CD14-positive monocyte (primary cell): Measurements from ENCODE around the gene RAB44. TPM values are rescaled to one million over a fixed set of nuclear protein-coding genes. Genes with fewer than 3 reads are reported as not detected.
A peak's percentile ranks its signal among the peaks of the same experiment; 100 is the strongest.

Experiments
- DNase-seq, 3 donors: peaks; one replicate each; pipeline ENCODE4 v3.0.0-alpha.2; 2011 to 2022
- H2AFZ ChIP-seq: 2 replicates; pipeline ENCODE4 v1.6.0; 2012; ENCODE audit warnings: mild to moderate bottlenecking, low read depth, low read length, inconsistent platforms; ENCODE audit not compliant: insufficient read depth, poor library complexity, severe bottlenecking
- H3K27ac ChIP-seq, 2 donors: 1 replicate in 1 of 2; 2 replicates in 1 of 2; pipeline ENCODE4 v1.5.1; 2012 to 2013; ENCODE audit warnings: low read length in 2 of 2, control low read depth in 1 of 2, inconsistent platforms in 1 of 2, low read depth in 1 of 2, mild to moderate bottlenecking in 1 of 2
- H3K27me3 ChIP-seq, 2 donors: one replicate each; pipeline versions ENCODE4 v1.6.0 to v1.6.1; 2011 to 2013; ENCODE audit warnings: low read length in 2 of 2; ENCODE audit not compliant: control insufficient read depth in 2 of 2, insufficient read depth in 2 of 2
- H3K36me3 ChIP-seq, 2 donors: replicated peaks in 1 of 2; 1 replicate in 1 of 2; 2 replicates in 1 of 2; pipeline versions ENCODE4 v1.5.1 to v1.6.1; 2012 to 2013; ENCODE audit warnings: low read length in 2 of 2, control low read depth in 1 of 2, inconsistent platforms in 1 of 2, mild to moderate bottlenecking in 1 of 2; ENCODE audit not compliant: insufficient read depth in 2 of 2, control insufficient read depth in 1 of 2
- H3K4me1 ChIP-seq, 2 donors: 1 replicate in 1 of 2; 2 replicates in 1 of 2; pipeline versions ENCODE4 v1.5.1 to v1.6.1; 2012 to 2013; ENCODE audit warnings: low read length in 2 of 2, control low read depth in 1 of 2, inconsistent platforms in 1 of 2, mild to moderate bottlenecking in 1 of 2, moderate library complexity in 1 of 2; ENCODE audit not compliant: insufficient read depth in 2 of 2, control insufficient read depth in 1 of 2
- H3K4me2 ChIP-seq: replicated peaks from 2 replicates; pipeline ENCODE3; 2012; ENCODE audit warnings: low read length, moderate library complexity, mild to moderate bottlenecking; ENCODE audit not compliant: poor library complexity, severe bottlenecking; ENCODE audit errors: extremely low read depth
- H3K4me3 ChIP-seq, 3 experiments: fragments of 200-600 bp in 1 of 3; sonication (generic) in 1 of 3; replicated peaks in 1 of 3; 1 replicate in 2 of 3; 2 replicates in 1 of 3; pipeline ENCODE4 v1.5.1; 2011 to 2013; ENCODE audit warnings: low read length in 3 of 3, mild to moderate bottlenecking in 3 of 3, control low read depth in 2 of 3, low read depth in 2 of 3, inconsistent platforms in 1 of 3, moderate library complexity in 1 of 3
- H3K79me2 ChIP-seq: 2 replicates; pipeline ENCODE4 v1.6.0; 2012; ENCODE audit warnings: mild to moderate bottlenecking, control low read depth, inconsistent platforms, low read length, moderate library complexity; ENCODE audit not compliant: insufficient read depth
- H3K9ac ChIP-seq: 2 replicates; pipeline ENCODE4 v1.6.0; 2017; ENCODE audit warnings: low read length, mild to moderate bottlenecking; ENCODE audit not compliant: insufficient read depth, poor library complexity, severe bottlenecking
- H3K9me3 ChIP-seq, 2 donors: replicated peaks in 1 of 2; 1 replicate in 1 of 2; 2 replicates in 1 of 2; pipeline versions ENCODE4 v1.5.1 to v1.6.1; 2012 to 2013; ENCODE audit warnings: low read length in 2 of 2, control low read depth in 1 of 2; ENCODE audit not compliant: control insufficient read depth in 1 of 2, insufficient read depth in 1 of 2
- H4K20me1 ChIP-seq: 2 replicates; pipeline ENCODE4 v1.6.0; 2012; ENCODE audit warnings: mild to moderate bottlenecking, low read length, control low read depth, moderate library complexity; ENCODE audit not compliant: insufficient read depth
- H3K27ac Mint-ChIP-seq, 7 donors: one replicate each; pipeline ENCODE4 v1.8.0; 2020; ENCODE audit warnings: mild to moderate bottlenecking in 7 of 7, mixed read lengths in 7 of 7, moderate library complexity in 6 of 7, inconsistent platforms in 2 of 7
- H3K27me3 Mint-ChIP-seq, 3 donors: one replicate each; pipeline ENCODE4 v1.8.0; 2021 to 2022; ENCODE audit warnings: low read depth in 3 of 3, mild to moderate bottlenecking in 3 of 3, mixed read lengths in 3 of 3, moderate library complexity in 3 of 3, inconsistent platforms in 1 of 3
- H3K36me3 Mint-ChIP-seq, 2 donors: one replicate each; pipeline ENCODE4 v1.8.0; 2020; ENCODE audit warnings: mixed read lengths in 2 of 2, inconsistent platforms in 1 of 2, mild to moderate bottlenecking in 1 of 2
- H3K4me1 Mint-ChIP-seq: one replicate; pipeline ENCODE4 v1.8.0; 2020; ENCODE audit warnings: mild to moderate bottlenecking, mixed read lengths
- H3K4me3 Mint-ChIP-seq, 2 donors: one replicate each; pipeline ENCODE4 v1.8.0; 2020; ENCODE audit warnings: mild to moderate bottlenecking in 2 of 2, mixed read lengths in 2 of 2, moderate library complexity in 1 of 2
- H3K9me3 Mint-ChIP-seq, 7 donors: one replicate each; pipeline ENCODE4 v1.8.0; 2020 to 2022; ENCODE audit warnings: mixed read lengths in 7 of 7, mild to moderate bottlenecking in 6 of 7, moderate library complexity in 6 of 7, inconsistent platforms in 2 of 7
- WGBS: methylation state at CpG from one replicate; pipeline ENCODE4 v1.1.5; 2013; ENCODE audit warnings: missing lambda C conversion rate; ENCODE audit not compliant: insufficient coverage; 5-methylcytosine and 5-hydroxymethylcytosine counted together
- intact Hi-C, 2 donors: fragments of 100-400 bp; cut with micrococcal nuclease; formaldehyde crosslinking; loops; one replicate each; pipeline versions ENCODE4 v1.15.0 to v1.15.1; 2023
- polyA plus RNA-seq, 3 donors: library from polyadenylated mRNA; depleted of rRNA in 1 of 3; unstranded in 2 of 3; stranded (reverse) in 1 of 3; fragments of 300-500 nt in 2 of 3; fragments of >200 nt in 1 of 3; fragmentation: Illumina TruSeq in 2 of 3; gene quantifications; 1 replicate in 2 of 3; 2 replicates in 1 of 3; pipeline ENCODE4 v1.2.3, GENCODE V29; 2012 to 2021
- TF ChIP-seq, protein P1 (sequence below): fragments of 200-600 bp; IDR thresholded peaks from one replicate; pipeline ENCODE4 v1.8.0; 2022; ENCODE audit warnings: antibody characterized with exemption, mild to moderate bottlenecking

Gene RAB44
- polyA plus RNA-seq, 3 donors: 1.5 to 18.0 (median 1.9) TPM

DNA sequence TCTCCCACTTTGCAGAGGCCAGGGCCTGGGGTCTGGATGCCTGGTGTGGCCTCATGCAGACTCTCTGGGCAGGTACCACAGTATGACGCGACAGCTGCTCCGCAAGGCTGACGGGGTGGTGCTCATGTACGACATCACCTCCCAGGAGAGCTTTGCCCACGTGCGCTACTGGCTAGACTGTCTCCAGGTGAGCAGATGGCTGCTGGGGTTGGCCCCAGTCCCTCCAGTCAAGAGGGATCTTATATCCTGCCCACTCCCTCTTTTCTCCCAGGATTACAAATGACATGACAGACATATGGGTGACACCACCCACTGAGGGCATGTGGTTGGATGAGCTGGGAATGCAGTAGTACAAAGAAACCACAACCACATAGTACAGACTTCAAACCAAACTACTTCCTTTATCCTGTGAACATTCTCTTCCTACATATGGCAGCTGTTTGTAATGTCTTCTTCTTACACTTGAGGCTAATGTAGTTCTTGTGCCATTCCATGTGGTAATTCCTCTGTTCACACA, 29.9 kb downstream of the RAB44 start:
- no peak overlapping the region for H3K4me3 ChIP-seq
- intact Hi-C loops: loop anchor here in 1 of 2 donors (2.0 kb wide), 1 partner anchor 25 kb away; no protein-coding TSS in a partner anchor
- H3K27ac ChIP-seq: peak overlapping the region; percentile 63 to 79
- H3K27ac Mint-ChIP-seq: peak overlapping the region; percentile 86 to 94 (median 90)
- H3K4me1 ChIP-seq: peaks cover 24 to 30% of the 10 kb centered on the region in 2 donors
- 100% methylated on average over 7 of the region's 7 CpGs for WGBS
- H4K20me1 ChIP-seq: no peaks in the 10 kb centered on the region
- peak; percentile 72 to 84 (median 78) for DNase-seq
- H3K27me3 ChIP-seq: no peaks in the 10 kb centered on the region
- peaks cover 0 to 3% (median 2%) of the 10 kb centered on the region in 3 donors for H3K27me3 Mint-ChIP-seq
- TF ChIP-seq, protein P1, sequence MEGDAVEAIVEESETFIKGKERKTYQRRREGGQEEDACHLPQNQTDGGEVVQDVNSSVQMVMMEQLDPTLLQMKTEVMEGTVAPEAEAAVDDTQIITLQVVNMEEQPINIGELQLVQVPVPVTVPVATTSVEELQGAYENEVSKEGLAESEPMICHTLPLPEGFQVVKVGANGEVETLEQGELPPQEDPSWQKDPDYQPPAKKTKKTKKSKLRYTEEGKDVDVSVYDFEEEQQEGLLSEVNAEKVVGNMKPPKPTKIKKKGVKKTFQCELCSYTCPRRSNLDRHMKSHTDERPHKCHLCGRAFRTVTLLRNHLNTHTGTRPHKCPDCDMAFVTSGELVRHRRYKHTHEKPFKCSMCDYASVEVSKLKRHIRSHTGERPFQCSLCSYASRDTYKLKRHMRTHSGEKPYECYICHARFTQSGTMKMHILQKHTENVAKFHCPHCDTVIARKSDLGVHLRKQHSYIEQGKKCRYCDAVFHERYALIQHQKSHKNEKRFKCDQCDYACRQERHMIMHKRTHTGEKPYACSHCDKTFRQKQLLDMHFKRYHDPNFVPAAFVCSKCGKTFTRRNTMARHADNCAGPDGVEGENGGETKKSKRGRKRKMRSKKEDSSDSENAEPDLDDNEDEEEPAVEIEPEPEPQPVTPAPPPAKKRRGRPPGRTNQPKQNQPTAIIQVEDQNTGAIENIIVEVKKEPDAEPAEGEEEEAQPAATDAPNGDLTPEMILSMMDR: no peak
- H3K9me3 Mint-ChIP-seq: peaks cover 2 to 4% (median 3%) of the 10 kb centered on the region in 7 donors
- peaks cover 41 to 58% of the 10 kb centered on the region in 2 donors for H3K36me3 ChIP-seq
- peaks cover 0 to 4% of the 10 kb centered on the region in 2 donors for H3K9me3 ChIP-seq
- H3K4me3 Mint-ChIP-seq: no peak overlapping the region
- no peak overlapping the region for H3K4me2 ChIP-seq
- no peak overlapping the region for H3K9ac ChIP-seq
- no peak overlapping the region for H2AFZ ChIP-seq
- H3K36me3 Mint-ChIP-seq: peaks cover 47 to 85% of the 10 kb centered on the region in 2 donors
- peaks cover 39% of the 10 kb centered on the region for H3K4me1 Mint-ChIP-seq
- peaks cover 19% of the 10 kb centered on the region for H3K79me2 ChIP-seq

DNA sequence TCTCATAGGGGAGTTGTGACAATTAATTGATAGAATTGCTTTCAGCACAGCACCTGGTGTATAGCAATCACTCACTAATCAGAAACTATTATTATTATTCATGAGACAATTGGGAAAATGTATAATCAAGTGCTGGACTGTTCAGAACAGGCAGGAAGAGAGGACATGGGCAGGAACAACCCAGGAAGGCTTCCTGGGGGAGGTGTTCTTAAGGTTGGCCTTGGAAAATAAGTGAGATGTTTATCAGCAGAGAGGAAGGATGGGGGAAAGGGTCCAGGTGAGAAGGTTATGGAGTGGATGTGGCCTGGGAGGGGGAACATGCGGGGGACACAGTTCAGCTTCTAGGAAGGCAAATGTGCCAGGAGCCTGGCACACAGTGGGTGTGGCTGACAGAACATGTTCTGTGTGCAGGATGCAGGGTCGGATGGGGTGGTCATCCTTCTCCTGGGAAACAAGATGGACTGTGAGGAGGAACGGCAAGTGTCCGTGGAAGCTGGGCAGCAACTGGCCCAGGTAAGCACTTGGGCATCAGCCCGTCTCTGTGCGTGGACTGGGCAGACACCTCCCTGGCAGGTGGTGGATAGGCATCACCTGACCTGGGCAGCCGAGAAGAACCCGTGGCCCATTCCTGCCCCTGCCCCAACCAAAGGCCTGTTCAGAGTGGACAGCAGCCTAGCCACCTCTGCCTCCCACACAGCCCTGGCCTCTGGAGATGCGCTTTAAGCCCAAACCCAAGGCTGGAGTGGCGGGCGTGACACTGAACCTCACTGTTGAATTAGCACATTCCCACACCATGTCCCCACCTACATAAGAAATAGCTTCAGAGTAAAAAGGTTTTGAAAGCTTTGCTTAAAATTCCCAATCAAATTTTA, 30.9 kb downstream of the RAB44 start:
- intact Hi-C loops: no loop called here
- Histone ChIP-seq H4K20me1 (no peaks in the 10 kb centered on the region), H3K9ac (no peak overlapping the region), H3K27ac (peak overlapping the region in 1 of 2 donors; percentile 79), H3K4me1 (peaks cover 24 to 30% of the 10 kb centered on the region in 2 donors), H3K79me2 (peaks cover 19% of the 10 kb centered on the region), H3K27me3 (no peaks in the 10 kb centered on the region), H3K9me3 (peaks cover 0 to 4% of the 10 kb centered on the region in 2 donors), H2AFZ (no peak overlapping the region), H3K4me3 (no peak overlapping the region), H3K4me2 (no peak overlapping the region), H3K36me3 (peaks cover 37 to 62% of the 10 kb centered on the region in 2 donors)
- TF ChIP-seq, protein P1: no peak
- Mint-ChIP-seq H3K4me3 (no peak overlapping the region), H3K36me3 (peaks cover 52 to 90% of the 10 kb centered on the region in 2 donors), H3K27ac (peak overlapping the region; percentile 79 to 94 (median 89)), H3K9me3 (peaks cover 2 to 4% (median 3%) of the 10 kb centered on the region in 7 donors), H3K4me1 (peaks cover 41% of the 10 kb centered on the region), H3K27me3 (peaks cover 0 to 3% (median 2%) of the 10 kb centered on the region in 3 donors)
- DNase-seq: no peak
- 95% methylated on average over 8 of the region's 11 CpGs for WGBS
